K562 (cell line): ENCODE measurements around the gene RREB1. TPM values are rescaled to one million over a fixed set of nuclear protein-coding genes. Genes with fewer than 3 reads are reported as not detected.

ENCODE experiments used
- CBFA2T3 ChIP-seq: fragments of 450-650 bp; IDR thresholded peaks from 2 replicates; pipeline ENCODE4 v1.6.1; 2017
- EP300 ChIP-seq: IDR thresholded peaks from 2 replicates; pipeline ENCODE4 v1.6.1; 2012; ENCODE audit warnings: low read length, improper control_type of control experiment
- GABPB2 ChIP-seq: fragments of 250-450 bp; sonication (Bioruptor Pico); conservative IDR thresholded peaks from 2 replicates; pipeline ENCODE4 v1.5.1; 2021; ENCODE audit warnings: mild to moderate bottlenecking
- HMG20B ChIP-seq: fragments of 250-450 bp; sonication (Bioruptor Pico); IDR thresholded peaks from 2 replicates; pipeline ENCODE4 v1.5.0; 2021; ENCODE audit warnings: mild to moderate bottlenecking
- RBM39 ChIP-seq: fragments of 200-400 bp; formaldehyde crosslinking; optimal IDR thresholded peaks from 2 replicates; pipeline ENCODE3; 2018; ENCODE audit warnings: low read depth, low read length
- SNIP1 ChIP-seq: fragments of 450-650 bp; IDR thresholded peaks from 2 replicates; pipeline ENCODE4 v1.7.1; 2017; ENCODE audit warnings: low read depth, mild to moderate bottlenecking
- ZKSCAN1 ChIP-seq: fragments of 150-350 bp; IDR thresholded peaks from 2 replicates; pipeline ENCODE4 v1.6.1; 2016; ENCODE audit warnings: low read depth, low read length
- ZNF431 ChIP-seq: sonication (generic); formaldehyde crosslinking; IDR thresholded peaks from 2 replicates; pipeline ENCODE4 v1.8.0; 2022; ENCODE audit warnings: mild to moderate bottlenecking, missing genetic modification reagents
- polyA plus RNA-seq, 8 experiments: library from polyadenylated mRNA; depleted of rRNA in 4 of 8; stranded (reverse) in 5 of 8; unstranded in 3 of 8; fragments of >200 nt; fragmentation: Nextera tagmentation in 2 of 8; fragmentation: Illumina TruSeq in 1 of 8; extraction: Ambion mirVana in 2 of 8; extraction: Trizol in 1 of 8; gene quantifications; 2 replicates each; pipeline versions ENCODE4 v1.2.1 to v1.2.3, GENCODE V29; 2011 to 2014; ENCODE audit warnings: inconsistent platforms in 1 of 8, missing spikeins in 1 of 8
- total RNA-seq, 7 experiments: library from RNA; depleted of rRNA in 6 of 7; stranded (reverse); fragments of >200 nt in 6 of 7; fragmentation: Illumina TruSeq in 2 of 7; extraction: Trizol in 2 of 7; gene quantifications; 2 replicates each; pipeline versions ENCODE4 v1.2.1 to v1.2.3, GENCODE V29; 2011 to 2021; ENCODE audit warnings: low replicate concordance in 1 of 7
- TF ChIP-seq, protein P1 (sequence below), 2 experiments: fragments of 450-650 bp; IDR thresholded peaks; 2 replicates each; pipeline ENCODE4 v1.6.1; 2018; ENCODE audit warnings: mild to moderate bottlenecking in 2 of 2, low read depth in 1 of 2; ENCODE audit not compliant: partially characterized antibody in 2 of 2
- TF ChIP-seq, protein P2 (sequence below): fragments of 200-600 bp; sonication (generic); IDR thresholded peaks from one replicate; pipeline ENCODE4 v1.6.1; 2012; ENCODE audit warnings: mild to moderate bottlenecking, low read depth, low read length, inconsistent platforms
- TF ChIP-seq, protein P3 (sequence below): sonication (generic); formaldehyde crosslinking; IDR thresholded peaks from 2 replicates; pipeline ENCODE4 v1.8.0; 2022; ENCODE audit warnings: mild to moderate bottlenecking, missing genetic modification reagents

RREB1 gene
- total and polyA plus RNA-seq, 9 of the 15 experiments (the other 6 are each of a cell fraction or from before 2014, with no cell fraction given): 3.3 to 64.2 (median 19.3) TPM

DNA sequence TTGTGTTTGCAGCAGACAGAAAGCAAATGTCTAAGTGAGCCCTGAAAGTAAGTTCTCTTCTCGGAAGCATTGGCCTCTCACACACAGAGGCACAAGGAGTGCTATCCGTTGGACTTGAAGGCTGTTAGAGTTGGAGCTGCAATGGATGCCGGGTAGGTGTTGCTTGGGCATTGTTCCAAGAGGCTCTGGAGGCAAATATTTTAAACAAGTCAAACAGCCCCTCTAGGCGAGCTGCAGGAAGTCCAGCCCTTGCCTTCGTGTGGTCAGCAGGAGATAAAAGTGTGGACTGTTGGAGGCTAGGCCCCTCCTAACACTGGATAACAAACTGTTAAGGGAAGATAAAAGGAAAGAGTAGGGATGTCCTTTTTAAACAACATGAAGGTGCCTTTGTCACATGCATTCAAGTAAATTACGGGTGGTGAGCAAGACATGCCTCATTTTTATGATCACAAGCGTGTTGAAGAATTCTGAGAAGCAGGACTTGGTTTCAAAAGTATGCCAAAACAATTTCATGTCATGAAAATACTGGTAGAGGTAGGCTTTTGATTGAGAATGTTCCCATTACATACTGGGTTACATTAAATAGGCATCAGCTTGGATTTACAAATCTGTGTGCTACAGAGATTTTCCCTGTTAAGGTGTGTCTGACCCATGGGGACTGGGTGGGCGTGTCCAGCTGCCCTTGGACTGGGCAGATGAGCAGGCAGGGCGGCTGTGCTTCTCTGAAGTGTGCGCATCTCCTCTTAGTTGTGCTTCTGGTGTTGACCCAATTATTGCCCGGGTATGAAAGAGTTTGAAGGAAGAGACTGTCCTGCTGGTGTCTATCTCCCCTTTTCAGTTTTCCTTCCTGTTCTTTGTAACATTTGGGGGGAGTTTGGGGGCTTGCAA, 57.5 kb downstream of the RREB1 start (continued):
- TF ChIP-seq, protein P1, sequence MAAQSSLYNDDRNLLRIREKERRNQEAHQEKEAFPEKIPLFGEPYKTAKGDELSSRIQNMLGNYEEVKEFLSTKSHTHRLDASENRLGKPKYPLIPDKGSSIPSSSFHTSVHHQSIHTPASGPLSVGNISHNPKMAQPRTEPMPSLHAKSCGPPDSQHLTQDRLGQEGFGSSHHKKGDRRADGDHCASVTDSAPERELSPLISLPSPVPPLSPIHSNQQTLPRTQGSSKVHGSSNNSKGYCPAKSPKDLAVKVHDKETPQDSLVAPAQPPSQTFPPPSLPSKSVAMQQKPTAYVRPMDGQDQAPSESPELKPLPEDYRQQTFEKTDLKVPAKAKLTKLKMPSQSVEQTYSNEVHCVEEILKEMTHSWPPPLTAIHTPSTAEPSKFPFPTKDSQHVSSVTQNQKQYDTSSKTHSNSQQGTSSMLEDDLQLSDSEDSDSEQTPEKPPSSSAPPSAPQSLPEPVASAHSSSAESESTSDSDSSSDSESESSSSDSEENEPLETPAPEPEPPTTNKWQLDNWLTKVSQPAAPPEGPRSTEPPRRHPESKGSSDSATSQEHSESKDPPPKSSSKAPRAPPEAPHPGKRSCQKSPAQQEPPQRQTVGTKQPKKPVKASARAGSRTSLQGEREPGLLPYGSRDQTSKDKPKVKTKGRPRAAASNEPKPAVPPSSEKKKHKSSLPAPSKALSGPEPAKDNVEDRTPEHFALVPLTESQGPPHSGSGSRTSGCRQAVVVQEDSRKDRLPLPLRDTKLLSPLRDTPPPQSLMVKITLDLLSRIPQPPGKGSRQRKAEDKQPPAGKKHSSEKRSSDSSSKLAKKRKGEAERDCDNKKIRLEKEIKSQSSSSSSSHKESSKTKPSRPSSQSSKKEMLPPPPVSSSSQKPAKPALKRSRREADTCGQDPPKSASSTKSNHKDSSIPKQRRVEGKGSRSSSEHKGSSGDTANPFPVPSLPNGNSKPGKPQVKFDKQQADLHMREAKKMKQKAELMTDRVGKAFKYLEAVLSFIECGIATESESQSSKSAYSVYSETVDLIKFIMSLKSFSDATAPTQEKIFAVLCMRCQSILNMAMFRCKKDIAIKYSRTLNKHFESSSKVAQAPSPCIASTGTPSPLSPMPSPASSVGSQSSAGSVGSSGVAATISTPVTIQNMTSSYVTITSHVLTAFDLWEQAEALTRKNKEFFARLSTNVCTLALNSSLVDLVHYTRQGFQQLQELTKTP (IDR thresholded peaks at IDR 0.05; ENCODE audit: low read depth in 1 of 2, partially characterized antibody in 2 of 2): peak; percentile 81 to 86
- TF ChIP-seq ZKSCAN1 (peak; percentile 42; the same call in 1 of the 2 replicates), ZNF431 (CRISPR knock-in tag) (peak; percentile 15; the same call in 1 of the 2 replicates), HMG20B (no peak), SNIP1 (no peak), EP300 (peak; percentile 99), CBFA2T3 (peak; percentile 98), RBM39 (no peak), GABPB2 (CRISPR knock-in tag) (no peak)
- TF ChIP-seq, protein P2, sequence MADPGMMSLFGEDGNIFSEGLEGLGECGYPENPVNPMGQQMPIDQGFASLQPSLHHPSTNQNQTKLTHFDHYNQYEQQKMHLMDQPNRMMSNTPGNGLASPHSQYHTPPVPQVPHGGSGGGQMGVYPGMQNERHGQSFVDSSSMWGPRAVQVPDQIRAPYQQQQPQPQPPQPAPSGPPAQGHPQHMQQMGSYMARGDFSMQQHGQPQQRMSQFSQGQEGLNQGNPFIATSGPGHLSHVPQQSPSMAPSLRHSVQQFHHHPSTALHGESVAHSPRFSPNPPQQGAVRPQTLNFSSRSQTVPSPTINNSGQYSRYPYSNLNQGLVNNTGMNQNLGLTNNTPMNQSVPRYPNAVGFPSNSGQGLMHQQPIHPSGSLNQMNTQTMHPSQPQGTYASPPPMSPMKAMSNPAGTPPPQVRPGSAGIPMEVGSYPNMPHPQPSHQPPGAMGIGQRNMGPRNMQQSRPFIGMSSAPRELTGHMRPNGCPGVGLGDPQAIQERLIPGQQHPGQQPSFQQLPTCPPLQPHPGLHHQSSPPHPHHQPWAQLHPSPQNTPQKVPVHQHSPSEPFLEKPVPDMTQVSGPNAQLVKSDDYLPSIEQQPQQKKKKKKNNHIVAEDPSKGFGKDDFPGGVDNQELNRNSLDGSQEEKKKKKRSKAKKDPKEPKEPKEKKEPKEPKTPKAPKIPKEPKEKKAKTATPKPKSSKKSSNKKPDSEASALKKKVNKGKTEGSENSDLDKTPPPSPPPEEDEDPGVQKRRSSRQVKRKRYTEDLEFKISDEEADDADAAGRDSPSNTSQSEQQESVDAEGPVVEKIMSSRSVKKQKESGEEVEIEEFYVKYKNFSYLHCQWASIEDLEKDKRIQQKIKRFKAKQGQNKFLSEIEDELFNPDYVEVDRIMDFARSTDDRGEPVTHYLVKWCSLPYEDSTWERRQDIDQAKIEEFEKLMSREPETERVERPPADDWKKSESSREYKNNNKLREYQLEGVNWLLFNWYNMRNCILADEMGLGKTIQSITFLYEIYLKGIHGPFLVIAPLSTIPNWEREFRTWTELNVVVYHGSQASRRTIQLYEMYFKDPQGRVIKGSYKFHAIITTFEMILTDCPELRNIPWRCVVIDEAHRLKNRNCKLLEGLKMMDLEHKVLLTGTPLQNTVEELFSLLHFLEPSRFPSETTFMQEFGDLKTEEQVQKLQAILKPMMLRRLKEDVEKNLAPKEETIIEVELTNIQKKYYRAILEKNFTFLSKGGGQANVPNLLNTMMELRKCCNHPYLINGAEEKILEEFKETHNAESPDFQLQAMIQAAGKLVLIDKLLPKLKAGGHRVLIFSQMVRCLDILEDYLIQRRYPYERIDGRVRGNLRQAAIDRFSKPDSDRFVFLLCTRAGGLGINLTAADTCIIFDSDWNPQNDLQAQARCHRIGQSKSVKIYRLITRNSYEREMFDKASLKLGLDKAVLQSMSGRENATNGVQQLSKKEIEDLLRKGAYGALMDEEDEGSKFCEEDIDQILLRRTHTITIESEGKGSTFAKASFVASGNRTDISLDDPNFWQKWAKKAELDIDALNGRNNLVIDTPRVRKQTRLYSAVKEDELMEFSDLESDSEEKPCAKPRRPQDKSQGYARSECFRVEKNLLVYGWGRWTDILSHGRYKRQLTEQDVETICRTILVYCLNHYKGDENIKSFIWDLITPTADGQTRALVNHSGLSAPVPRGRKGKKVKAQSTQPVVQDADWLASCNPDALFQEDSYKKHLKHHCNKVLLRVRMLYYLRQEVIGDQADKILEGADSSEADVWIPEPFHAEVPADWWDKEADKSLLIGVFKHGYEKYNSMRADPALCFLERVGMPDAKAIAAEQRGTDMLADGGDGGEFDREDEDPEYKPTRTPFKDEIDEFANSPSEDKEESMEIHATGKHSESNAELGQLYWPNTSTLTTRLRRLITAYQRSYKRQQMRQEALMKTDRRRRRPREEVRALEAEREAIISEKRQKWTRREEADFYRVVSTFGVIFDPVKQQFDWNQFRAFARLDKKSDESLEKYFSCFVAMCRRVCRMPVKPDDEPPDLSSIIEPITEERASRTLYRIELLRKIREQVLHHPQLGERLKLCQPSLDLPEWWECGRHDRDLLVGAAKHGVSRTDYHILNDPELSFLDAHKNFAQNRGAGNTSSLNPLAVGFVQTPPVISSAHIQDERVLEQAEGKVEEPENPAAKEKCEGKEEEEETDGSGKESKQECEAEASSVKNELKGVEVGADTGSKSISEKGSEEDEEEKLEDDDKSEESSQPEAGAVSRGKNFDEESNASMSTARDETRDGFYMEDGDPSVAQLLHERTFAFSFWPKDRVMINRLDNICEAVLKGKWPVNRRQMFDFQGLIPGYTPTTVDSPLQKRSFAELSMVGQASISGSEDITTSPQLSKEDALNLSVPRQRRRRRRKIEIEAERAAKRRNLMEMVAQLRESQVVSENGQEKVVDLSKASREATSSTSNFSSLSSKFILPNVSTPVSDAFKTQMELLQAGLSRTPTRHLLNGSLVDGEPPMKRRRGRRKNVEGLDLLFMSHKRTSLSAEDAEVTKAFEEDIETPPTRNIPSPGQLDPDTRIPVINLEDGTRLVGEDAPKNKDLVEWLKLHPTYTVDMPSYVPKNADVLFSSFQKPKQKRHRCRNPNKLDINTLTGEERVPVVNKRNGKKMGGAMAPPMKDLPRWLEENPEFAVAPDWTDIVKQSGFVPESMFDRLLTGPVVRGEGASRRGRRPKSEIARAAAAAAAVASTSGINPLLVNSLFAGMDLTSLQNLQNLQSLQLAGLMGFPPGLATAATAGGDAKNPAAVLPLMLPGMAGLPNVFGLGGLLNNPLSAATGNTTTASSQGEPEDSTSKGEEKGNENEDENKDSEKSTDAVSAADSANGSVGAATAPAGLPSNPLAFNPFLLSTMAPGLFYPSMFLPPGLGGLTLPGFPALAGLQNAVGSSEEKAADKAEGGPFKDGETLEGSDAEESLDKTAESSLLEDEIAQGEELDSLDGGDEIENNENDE: no peak
- TF ChIP-seq, protein P3, sequence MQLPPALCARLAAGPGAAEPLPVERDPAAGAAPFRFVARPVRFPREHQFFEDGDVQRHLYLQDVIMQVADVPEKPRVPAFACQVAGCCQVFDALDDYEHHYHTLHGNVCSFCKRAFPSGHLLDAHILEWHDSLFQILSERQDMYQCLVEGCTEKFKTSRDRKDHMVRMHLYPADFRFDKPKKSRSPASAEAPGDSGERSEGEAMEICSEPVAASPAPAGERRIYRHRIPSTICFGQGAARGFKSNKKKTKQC (CRISPR knock-in tag): 0 out of 2 replicates have a peak, but pooled peaks have one; percentile 36
